Aorta (tissue), 5 donors: Measurements from ENCODE around the gene CRX. TPM values are rescaled to one million over a fixed set of nuclear protein-coding genes. Genes with fewer than 3 reads are reported as not detected.
"Not testable (repeated sequence)": the region's sequence is repeated elsewhere in the genome, so short reads cannot be mapped to it uniquely, and the experiment has no call there.

Source experiments
- ATAC-seq: fragments of 200-7000 bp; cut with Tn5 transposase; one replicate; pipeline ENCODE4 v1.9.1; 2022; ENCODE audit warnings: moderate library complexity; ENCODE audit not compliant: low FRiP score
- DNase-seq, 2 donors: peaks; one replicate each; pipeline ENCODE4 v3.0.0-alpha.2; 2020
- H3K27ac ChIP-seq, 2 donors: one replicate each; pipeline ENCODE4 v1.5.1; 2013; ENCODE audit warnings: low read length in 2 of 2, mild to moderate bottlenecking in 2 of 2, moderate library complexity in 2 of 2, control low read depth in 1 of 2, inconsistent platforms in 1 of 2, low read depth in 1 of 2
- H3K27me3 ChIP-seq, 2 donors: one replicate each; pipeline ENCODE4 v1.6.1; 2013; ENCODE audit warnings: control low read depth in 1 of 2, low read length in 1 of 2, mild to moderate bottlenecking in 1 of 2, moderate library complexity in 1 of 2; ENCODE audit not compliant: insufficient read depth in 2 of 2, control insufficient read depth in 1 of 2
- H3K36me3 ChIP-seq, 2 donors: one replicate each; pipeline ENCODE4 v1.6.1; 2013; ENCODE audit warnings: control low read depth in 1 of 2, low read length in 1 of 2, mild to moderate bottlenecking in 1 of 2; ENCODE audit not compliant: insufficient read depth in 2 of 2, control insufficient read depth in 1 of 2
- H3K4me1 ChIP-seq, 2 donors: one replicate each; pipeline ENCODE4 v1.6.1; 2013; ENCODE audit warnings: low read length in 2 of 2, control low read depth in 1 of 2, mild to moderate bottlenecking in 1 of 2, moderate library complexity in 1 of 2; ENCODE audit not compliant: insufficient read depth in 2 of 2, control insufficient read depth in 1 of 2
- H3K4me3 ChIP-seq, 2 donors: one replicate each; pipeline ENCODE4 v1.5.1; 2013; ENCODE audit warnings: low read length in 2 of 2, control low read depth in 1 of 2, mild to moderate bottlenecking in 1 of 2
- H3K9me3 ChIP-seq: one replicate; pipeline ENCODE4 v1.6.1; 2013; ENCODE audit warnings: mild to moderate bottlenecking, low read length; ENCODE audit not compliant: control insufficient read depth
- WGBS, 2 donors: extraction: QIAGEN DNeasy Blood & Tissue Kit; methylation state at CpG; one replicate each; pipeline ENCODE4 v1.1.7; 2013; 5-methylcytosine and 5-hydroxymethylcytosine counted together
- intact Hi-C, 2 donors: fragments of 100-400 bp; cut with DNase I; formaldehyde crosslinking; loops; one replicate each; pipeline versions ENCODE4 v1.14.2 to v1.15.0; 2022
- polyA plus RNA-seq, 2 donors: library from polyadenylated mRNA; stranded (reverse); fragments of 200-250 nt; gene quantifications; one replicate each; pipeline ENCODE4 v1.2.3, GENCODE V29; 2013
- total RNA-seq, 2 donors: library from RNA; stranded (reverse); fragmentation: NEBNext Ultra II Directional; extraction: Animal tissue kit (Norgen Biotek cat#: 25700); gene quantifications; one replicate each; pipeline ENCODE4 v1.2.1, GENCODE V29; 2021
- donor health status: healthy with polysubstance abuse.
- donor health status: Bipolar disorder and iron deficiency.
- donor health status: DM: no; HTN: no; CAD: no.
- donor health status: DM: no; HTN: no; CAD: no.
- donor health status: DM: yes; HTN: yes; CAD: no.

Gene CRX
- total and polyA plus RNA-seq, 4 donors = 0.25 TPM; not detected in 3

GRCh38 chr19:47858646-47859285 lies 37.0 kb downstream of the CRX start, which contains the start of gene TPRX2:
Gene TPRX2 (plus strand): TSS chr19:47859235. CDS start chr19:47859247, 12 bp downstream.
- peak in 1 of 2 donors; percentile 29 for DNase-seq
- H3K9me3 ChIP-seq, H3K36me3 ChIP-seq, H3K27ac ChIP-seq, H3K27me3 ChIP-seq, H3K4me3 ChIP-seq, ATAC-seq, intact Hi-C loops, H3K4me1 ChIP-seq: not testable (repeated sequence)
- 88 to 91% methylated on average over 9 of the region's 9 CpGs for WGBS, 2 donors

DNA sequence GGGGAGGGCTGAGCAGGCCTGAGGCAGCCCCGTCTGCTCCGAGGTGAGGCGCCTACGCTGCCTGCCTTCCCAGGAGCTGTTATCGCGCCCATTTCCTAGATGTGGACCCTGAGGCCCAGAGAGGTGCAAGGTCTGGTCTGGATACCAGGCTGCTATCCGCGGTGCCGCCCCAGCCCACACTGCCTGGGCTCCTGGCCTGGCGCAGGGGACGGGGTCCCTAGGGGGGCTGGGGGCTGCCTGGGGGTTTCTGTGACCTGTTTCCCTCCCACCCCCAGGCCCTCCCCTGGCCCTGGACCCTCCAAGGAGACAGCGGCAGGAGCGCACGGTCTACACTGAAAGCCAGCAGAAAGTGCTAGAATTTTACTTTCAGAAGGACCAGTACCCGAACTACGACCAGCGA lies 38.1 kb downstream of the CRX start:
- WGBS, 2 donors = 82 to 100% methylated on average over 4 to 13 of the region's 17 CpGs
- ATAC-seq = not testable (repeated sequence)
- intact Hi-C loops = loop anchor here in 1 of 2 donors (5.0 kb wide), 1 partner anchor 93 kb away; no protein-coding TSS in a partner anchor

DNA sequence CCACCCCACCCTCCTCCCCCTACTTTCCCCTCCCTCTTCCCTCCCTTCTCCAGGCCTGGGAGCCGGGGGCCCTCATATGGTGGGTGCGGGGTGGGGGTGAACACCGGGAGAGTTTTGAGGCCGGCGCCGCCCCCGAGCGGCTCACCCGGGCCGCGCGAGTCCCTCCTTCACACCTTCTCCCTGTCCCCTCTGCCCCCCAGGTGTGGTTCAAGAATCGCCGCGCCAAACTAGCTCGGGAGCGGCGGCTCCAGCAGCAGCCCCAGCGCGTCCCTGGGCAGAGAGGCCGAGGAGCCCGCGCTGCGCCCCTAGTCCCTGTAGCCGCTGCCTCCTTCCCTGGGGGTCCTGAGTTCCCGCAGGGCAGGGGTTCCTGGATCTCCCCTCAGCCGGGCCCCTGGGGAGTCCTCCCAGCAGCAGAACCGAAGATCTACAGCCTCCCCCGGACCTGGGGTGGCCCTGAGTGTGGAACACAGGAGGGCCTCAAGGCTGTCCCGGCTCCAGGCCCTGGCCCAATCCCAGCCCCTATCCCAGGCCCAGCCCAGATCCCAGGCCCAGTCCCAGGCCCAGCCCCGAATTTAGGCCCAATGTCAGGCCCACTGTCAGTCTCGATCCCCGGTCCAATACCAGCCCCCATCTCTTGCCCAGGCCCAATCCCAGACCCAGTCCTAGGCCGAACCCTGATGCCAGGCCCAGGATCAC lies 39.0 kb downstream of the CRX start:
- ATAC-seq (no peak), DNase-seq (no peak)
- Histone ChIP-seq H3K27me3 (peaks cover 0 to 2% of the 10 kb centered on the region in 2 donors), H3K4me1 (no peaks in the 10 kb centered on the region), H3K9me3 (no peaks in the 10 kb centered on the region), H3K4me3 (no peak overlapping the region), H3K36me3 (no peaks in the 10 kb centered on the region), H3K27ac (no peak overlapping the region)
- 36 to 46% methylated on average over 20 to 34 of the region's 34 CpGs for WGBS, 2 donors
- intact Hi-C loops = loop anchor here in 1 of 2 donors (5.0 kb wide), 1 partner anchor 93 kb away; no protein-coding TSS in a partner anchor

More for the DNA sequence above, 38.1 kb downstream of the CRX start:
- H3K4me3 ChIP-seq, H3K9me3 ChIP-seq, H3K36me3 ChIP-seq, H3K27ac ChIP-seq, H3K4me1 ChIP-seq, DNase-seq, H3K27me3 ChIP-seq: not testable (repeated sequence)

DNA sequence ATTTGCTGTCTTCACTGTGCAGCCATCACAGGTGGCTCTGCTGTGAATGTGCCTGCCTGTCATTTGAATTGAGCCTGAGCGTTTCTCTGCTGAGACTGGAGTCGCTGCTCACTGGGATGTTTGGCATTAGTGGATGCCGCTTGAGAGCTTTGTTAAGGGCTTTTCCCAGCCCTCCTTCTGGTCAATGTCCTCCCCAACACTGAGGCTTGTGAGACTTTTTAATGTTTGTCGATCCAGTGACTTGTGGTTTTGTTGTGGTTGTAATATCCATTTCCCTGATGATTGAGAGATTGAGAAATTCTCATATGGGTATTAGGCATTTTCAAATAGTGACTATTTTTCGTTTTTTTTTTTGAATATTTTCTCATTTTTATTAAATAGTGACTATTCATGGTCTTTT lies 39.9 kb downstream of the CRX start:
- 95 to 96% methylated on average over 5 of the region's 5 CpGs for WGBS, 2 donors
- H3K9me3 ChIP-seq = no peaks in the 10 kb centered on the region

DNA sequence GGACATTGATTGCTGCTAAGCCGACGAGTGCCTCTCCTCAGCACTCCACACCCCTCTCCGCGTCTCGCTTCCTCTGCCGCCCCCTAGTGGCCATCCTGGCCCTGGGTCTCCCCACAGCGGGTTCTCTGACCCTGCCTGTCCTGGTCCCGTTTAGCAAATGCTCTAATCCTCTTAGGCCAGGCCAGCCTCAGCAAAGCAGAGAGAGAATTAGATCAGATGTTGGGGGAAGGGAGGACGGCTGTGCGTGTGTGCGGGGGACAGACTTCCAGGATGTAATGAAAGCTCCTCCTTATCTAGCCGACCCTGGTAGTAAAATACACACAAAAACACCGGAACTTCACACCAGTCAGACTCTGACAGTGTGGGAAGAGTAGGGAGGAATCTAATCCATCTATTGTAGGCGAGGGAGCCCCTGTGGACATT lies 41.8 kb downstream of the CRX start:
- Histone ChIP-seq H3K4me1 (no peaks in the 10 kb centered on the region), H3K36me3 (no peaks in the 10 kb centered on the region), H3K9me3 (no peaks in the 10 kb centered on the region), H3K4me3 (no peak overlapping the region), H3K27ac (no peak overlapping the region), H3K27me3 (no peaks in the 10 kb centered on the region)
- WGBS, 2 donors = 20 to 21% methylated on average over 14 of the region's 14 CpGs
- intact Hi-C loops = loop anchor here in 1 of 2 donors (5.0 kb wide), 1 partner anchor 96 kb away; no protein-coding TSS in a partner anchor
- ATAC-seq (peak; percentile 87), DNase-seq (peak; percentile 87 to 97)

More for the DNA sequence above, 39.9 kb downstream of the CRX start:
- Histone ChIP-seq H3K36me3 (no peaks in the 10 kb centered on the region), H3K4me3 (no peak overlapping the region), H3K4me1 (no peaks in the 10 kb centered on the region), H3K27me3 (no peaks in the 10 kb centered on the region), H3K27ac (no peak overlapping the region)
- no peak for DNase-seq
- ATAC-seq = no peak
- intact Hi-C loops = loop anchor here in 1 of 2 donors (5.0 kb wide), 1 partner anchor 94 kb away; no protein-coding TSS in a partner anchor

DNA sequence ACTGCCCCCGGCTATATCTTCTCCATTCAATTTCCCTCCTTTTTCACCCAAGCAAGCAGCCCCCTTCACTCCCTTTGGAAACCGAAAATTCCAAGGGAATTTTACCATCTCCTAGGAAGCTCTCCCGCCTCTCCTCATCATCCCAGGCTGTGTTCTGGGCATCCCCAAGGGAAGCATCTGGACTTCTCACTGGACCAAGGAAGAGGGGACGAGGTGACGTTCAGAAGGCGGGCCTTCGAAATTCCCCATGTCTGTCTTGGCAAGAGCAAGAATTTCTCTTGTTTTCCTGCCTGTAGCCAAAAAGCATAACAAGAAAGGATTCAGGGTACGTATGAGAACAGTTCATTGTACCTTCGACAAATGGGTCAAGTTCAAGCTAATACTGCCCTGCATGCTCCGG lies 43.4 kb downstream of the CRX start:
- DNase-seq = no peak
- Histone ChIP-seq H3K27me3 (no peaks in the 10 kb centered on the region), H3K27ac (no peak overlapping the region), H3K36me3 (no peaks in the 10 kb centered on the region), H3K4me3 (no peak overlapping the region), H3K4me1 (no peaks in the 10 kb centered on the region), H3K9me3 (no peaks in the 10 kb centered on the region)
- no peak for ATAC-seq
- intact Hi-C loops = loop anchor here in 1 of 2 donors (5.0 kb wide), 1 partner anchor 98 kb away; no protein-coding TSS in a partner anchor
- WGBS, 2 donors = 25 to 26% methylated on average over 10 of the region's 10 CpGs

GRCh38 chr19:47878906-47879305 lies 57.2 kb downstream of the CRX start:
- ATAC-seq = no peak
- 66 to 89% methylated on average over 4 of the region's 4 CpGs for WGBS, 2 donors
- Histone ChIP-seq H3K27ac (no peak overlapping the region), H3K27me3 (no peaks in the 10 kb centered on the region), H3K9me3 (no peaks in the 10 kb centered on the region), H3K4me3 (no peak overlapping the region), H3K36me3 (no peaks in the 10 kb centered on the region), H3K4me1 (no peaks in the 10 kb centered on the region)
- intact Hi-C loops = no loop called here
- no peak for DNase-seq

GRCh38 chr19:47879385-47879784 lies 57.6 kb downstream of the CRX start:
- H3K27me3 ChIP-seq, H3K27ac ChIP-seq, DNase-seq, ATAC-seq, H3K9me3 ChIP-seq, intact Hi-C loops, H3K4me1 ChIP-seq, H3K36me3 ChIP-seq, H3K4me3 ChIP-seq: not testable (repeated sequence)
- 43 to 63% methylated on average over 4 of the region's 4 CpGs for WGBS, 2 donors
